Colonic mucosa (tissue), 4 donors: ENCODE results near the gene ZNF217. TPM values are rescaled to one million over a fixed set of nuclear protein-coding genes. Genes with fewer than 3 reads are reported as not detected.

Experiments
- DNase-seq: peaks from one replicate; pipeline ENCODE4 v3.0.0-alpha.2; 2020
- H3K27ac ChIP-seq: fragments of 200-600 bp; one replicate; pipeline ENCODE4 v1.8.0; 2021
- H3K27me3 ChIP-seq: fragments of 200-600 bp; one replicate; pipeline ENCODE4 v1.8.0; 2021
- H3K36me3 ChIP-seq: fragments of 200-600 bp; one replicate; pipeline ENCODE4 v1.8.0; 2021
- H3K4me1 ChIP-seq: fragments of 200-600 bp; one replicate; pipeline ENCODE4 v1.8.0; 2021; ENCODE audit warnings: mild to moderate bottlenecking
- H3K4me3 ChIP-seq: fragments of 200-600 bp; one replicate; pipeline ENCODE4 v1.8.0; 2021
- H3K9ac ChIP-seq, 2 donors: one replicate each; pipeline ENCODE4 v1.7.0; 2013; ENCODE audit warnings: control low read depth in 2 of 2, low read depth in 2 of 2, low read length in 2 of 2
- H3K9me3 ChIP-seq: fragments of 200-600 bp; one replicate; pipeline ENCODE4 v1.8.0; 2021
- intact Hi-C: fragments of 100-400 bp; cut with DNase I; formaldehyde crosslinking; loops from one replicate; pipeline ENCODE4 v1.14.1; 2022
- total RNA-seq, 2 donors: library from RNA; stranded (reverse); fragmentation: NEBNext Ultra II Directional in 1 of 2; extraction: Animal tissue kit (Norgen Biotek cat#: 25700) in 1 of 2; gene quantifications; one replicate each; pipeline ENCODE4 v1.2.1, GENCODE V29; 2021
- TF ChIP-seq, protein P1 (sequence below): fragments of 200-600 bp; IDR thresholded peaks from one replicate; pipeline ENCODE4 v1.8.0; 2022; ENCODE audit warnings: antibody characterized with exemption, mild to moderate bottlenecking
- donor health status: healthy.
- donor health status: DM: no; HTN: no; CAD: no.
- donor health status: DM: no; HTN: no; CAD: no.

Gene ZNF217
- total RNA-seq, 2 donors from 2014 or later = 45.7 to 73.0 TPM

DNA sequence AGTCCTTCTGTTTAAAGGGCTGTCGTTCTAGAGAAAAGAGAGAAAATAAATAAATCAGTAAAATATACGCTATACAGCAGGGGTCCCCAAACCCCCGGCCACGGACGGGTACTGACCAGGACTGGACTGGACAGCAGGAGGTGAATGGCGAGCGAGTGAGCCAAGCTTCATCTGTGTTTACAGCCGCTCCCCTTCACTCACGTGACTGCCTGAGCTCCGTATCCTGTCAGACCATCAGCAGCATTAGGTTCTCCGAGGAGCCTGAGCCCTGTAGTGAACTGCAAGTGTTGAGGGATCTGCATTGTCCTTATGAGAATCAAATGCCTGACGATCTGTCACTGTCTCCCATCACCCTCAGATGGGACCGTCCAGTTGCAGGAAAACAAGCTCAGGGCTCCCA lies 76.5 kb downstream of the ZNF217 start:
- no peak overlapping the region for H3K27ac ChIP-seq
- intact Hi-C loops = no loop called here
- peak; percentile 45 for DNase-seq
- no peaks in the 10 kb centered on the region for H3K36me3 ChIP-seq
- H3K9ac ChIP-seq = no peak overlapping the region
- no peak overlapping the region for H3K4me3 ChIP-seq
- TF ChIP-seq, protein P1, sequence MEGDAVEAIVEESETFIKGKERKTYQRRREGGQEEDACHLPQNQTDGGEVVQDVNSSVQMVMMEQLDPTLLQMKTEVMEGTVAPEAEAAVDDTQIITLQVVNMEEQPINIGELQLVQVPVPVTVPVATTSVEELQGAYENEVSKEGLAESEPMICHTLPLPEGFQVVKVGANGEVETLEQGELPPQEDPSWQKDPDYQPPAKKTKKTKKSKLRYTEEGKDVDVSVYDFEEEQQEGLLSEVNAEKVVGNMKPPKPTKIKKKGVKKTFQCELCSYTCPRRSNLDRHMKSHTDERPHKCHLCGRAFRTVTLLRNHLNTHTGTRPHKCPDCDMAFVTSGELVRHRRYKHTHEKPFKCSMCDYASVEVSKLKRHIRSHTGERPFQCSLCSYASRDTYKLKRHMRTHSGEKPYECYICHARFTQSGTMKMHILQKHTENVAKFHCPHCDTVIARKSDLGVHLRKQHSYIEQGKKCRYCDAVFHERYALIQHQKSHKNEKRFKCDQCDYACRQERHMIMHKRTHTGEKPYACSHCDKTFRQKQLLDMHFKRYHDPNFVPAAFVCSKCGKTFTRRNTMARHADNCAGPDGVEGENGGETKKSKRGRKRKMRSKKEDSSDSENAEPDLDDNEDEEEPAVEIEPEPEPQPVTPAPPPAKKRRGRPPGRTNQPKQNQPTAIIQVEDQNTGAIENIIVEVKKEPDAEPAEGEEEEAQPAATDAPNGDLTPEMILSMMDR = no peak
- H3K27me3 ChIP-seq = no peaks in the 10 kb centered on the region
- no peaks in the 10 kb centered on the region for H3K4me1 ChIP-seq
- no peaks in the 10 kb centered on the region for H3K9me3 ChIP-seq
